Fibroblast of villous mesenchyme (primary cell): ENCODE measurements around the gene ST6GALNAC4. TPM values are rescaled to one million over a fixed set of nuclear protein-coding genes. Genes with fewer than 3 reads are reported as not detected.

Experiments
- DNase-seq: peaks from one replicate; pipeline ENCODE4 v3.0.0-alpha.2; 2010; ENCODE audit warnings: low read depth
- H3K4me3 ChIP-seq: 2 replicates; pipeline ENCODE4 v1.5.1; 2011; ENCODE audit warnings: low read depth, mild to moderate bottlenecking, low read length
- CTCF ChIP-seq: IDR thresholded peaks from 2 replicates; pipeline ENCODE4 v1.5.1; 2012; ENCODE audit warnings: low read depth, mild to moderate bottlenecking, low read length; ENCODE audit not compliant: insufficient read depth
- total RNA-seq: library from RNA; depleted of rRNA; stranded (reverse); fragments of >200 nt; gene quantifications from 2 replicates; pipeline ENCODE4 v1.2.3, GENCODE V29; 2012

Gene ST6GALNAC4
- total RNA-seq, 1 donor: 34.1 TPM

GRCh38 chr9:127954831-127955293 lies 38.0 kb upstream of the ST6GALNAC4 start:
- DNase-seq: no peak
- TF ChIP-seq CTCF: no peak
- H3K4me3 ChIP-seq: no peak overlapping the region

GRCh38 chr9:127953768-127954505 lies 37.1 kb upstream of the ST6GALNAC4 start:
- no peak overlapping the region for H3K4me3 ChIP-seq
- TF ChIP-seq CTCF: no peak
- no peak for DNase-seq

- DNase-seq: no peak
- no peak for TF ChIP-seq CTCF
- H3K4me3 ChIP-seq: no peak overlapping the region
Measured at GRCh38 chr9:127953154-127953553, 36.3 kb upstream of the ST6GALNAC4 start.

GRCh38 chr9:127950513-127951289 lies 33.9 kb upstream of the ST6GALNAC4 start:
- DNase-seq: no peak
- TF ChIP-seq CTCF: no peak
- H3K4me3 ChIP-seq: no peak overlapping the region

- no peak for TF ChIP-seq CTCF
- no peak overlapping the region for H3K4me3 ChIP-seq
- DNase-seq: no peak
Measured at GRCh38 chr9:127949827-127950512, 33.1 kb upstream of the ST6GALNAC4 start.

- no peak for DNase-seq
- no peak overlapping the region for H3K4me3 ChIP-seq
- TF ChIP-seq CTCF: no peak
Measured at GRCh38 chr9:127947841-127948710, 31.2 kb upstream of the ST6GALNAC4 start.
